CD4-positive, alpha-beta T cell treated with Interleukin-15 for 4 hours (primary cell): ENCODE results near the gene PNPLA8.
A peak's percentile ranks its signal among the peaks of the same experiment; 100 is the strongest.
"Not testable (repeated sequence)": the region's sequence is repeated elsewhere in the genome, so short reads cannot be mapped to it uniquely, and the experiment has no call there.

Source experiments
- DNase-seq: peaks from one replicate; pipeline ENCODE4 v3.0.0-alpha.2; 2020; ENCODE audit warnings: low spot score

PNPLA8 gene

GRCh38 chr7:108528183-108528712 lies 2.3 kb upstream of the PNPLA8 start:
- DNase-seq, result no peak

GRCh38 chr7:108526768-108527017 lies 758 bp upstream of the PNPLA8 start:
- no peak for DNase-seq

DNA sequence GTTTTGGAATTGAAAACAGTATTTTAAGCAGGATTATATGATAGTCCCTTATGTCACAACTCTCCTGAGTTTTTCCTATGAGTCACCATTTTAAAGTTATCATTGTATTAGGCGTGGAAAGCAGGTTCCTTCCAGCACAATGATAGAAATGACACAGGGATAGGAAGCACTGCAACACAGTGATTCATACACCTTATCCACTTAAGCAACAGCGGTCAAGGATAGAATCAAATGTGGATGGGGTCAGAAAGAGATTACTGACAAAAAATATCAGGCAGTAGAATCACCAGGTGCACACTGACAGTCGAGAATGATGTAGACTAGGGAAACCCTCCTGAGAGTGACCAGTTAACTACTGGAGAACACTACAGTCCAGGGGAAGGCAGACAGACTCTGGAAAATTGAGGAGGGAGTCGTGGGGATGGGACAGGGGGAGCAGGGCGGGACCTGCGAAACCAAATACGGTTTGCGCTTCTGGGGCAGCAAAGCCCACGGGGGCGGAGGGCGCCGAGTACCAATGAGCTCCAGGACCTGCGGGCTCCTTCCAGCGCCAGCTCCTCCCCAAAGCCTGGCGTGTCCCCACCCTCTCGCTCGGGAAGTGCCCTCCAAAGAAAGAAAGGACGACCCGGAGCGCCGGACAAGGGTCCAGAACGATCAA lies 479 bp downstream of the PNPLA8 start:
- DNase-seq, result peak; percentile 1

- DNase-seq, result no peak
These were observed 3.2 kb downstream of the PNPLA8 start for GRCh38 chr7:108522780-108523179.

GRCh38 chr7:108517951-108518350 lies 8.0 kb downstream of the PNPLA8 start:
- DNase-seq, result no peak

GRCh38 chr7:108515630-108516029 lies 10.3 kb downstream of the PNPLA8 start:
- DNase-seq, result no peak

GRCh38 chr7:108515013-108515412 lies 10.9 kb downstream of the PNPLA8 start:
- DNase-seq, result no peak

DNA sequence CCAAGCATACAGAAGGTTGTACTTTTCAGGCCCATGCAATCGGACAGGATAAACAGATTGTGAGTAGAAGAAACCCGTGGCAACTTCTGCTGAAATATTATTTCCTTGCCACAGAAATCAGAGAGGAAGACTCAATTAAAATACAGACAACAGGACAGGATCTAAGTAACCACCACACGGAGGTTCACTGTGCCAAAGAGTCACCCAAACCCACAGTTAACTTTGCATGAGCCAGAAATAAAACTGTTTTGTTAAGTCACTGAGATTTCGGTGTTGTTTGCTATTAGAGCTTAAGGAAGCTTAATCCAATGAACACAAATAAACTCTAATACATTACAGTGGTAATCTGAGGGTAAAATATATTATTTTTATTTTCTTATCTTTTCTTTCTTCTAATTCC lies 14.0 kb downstream of the PNPLA8 start:
- DNase-seq, result no peak

GRCh38 chr7:108504576-108504975 lies 21.4 kb downstream of the PNPLA8 start:
- DNase-seq, result not testable (repeated sequence)

DNA sequence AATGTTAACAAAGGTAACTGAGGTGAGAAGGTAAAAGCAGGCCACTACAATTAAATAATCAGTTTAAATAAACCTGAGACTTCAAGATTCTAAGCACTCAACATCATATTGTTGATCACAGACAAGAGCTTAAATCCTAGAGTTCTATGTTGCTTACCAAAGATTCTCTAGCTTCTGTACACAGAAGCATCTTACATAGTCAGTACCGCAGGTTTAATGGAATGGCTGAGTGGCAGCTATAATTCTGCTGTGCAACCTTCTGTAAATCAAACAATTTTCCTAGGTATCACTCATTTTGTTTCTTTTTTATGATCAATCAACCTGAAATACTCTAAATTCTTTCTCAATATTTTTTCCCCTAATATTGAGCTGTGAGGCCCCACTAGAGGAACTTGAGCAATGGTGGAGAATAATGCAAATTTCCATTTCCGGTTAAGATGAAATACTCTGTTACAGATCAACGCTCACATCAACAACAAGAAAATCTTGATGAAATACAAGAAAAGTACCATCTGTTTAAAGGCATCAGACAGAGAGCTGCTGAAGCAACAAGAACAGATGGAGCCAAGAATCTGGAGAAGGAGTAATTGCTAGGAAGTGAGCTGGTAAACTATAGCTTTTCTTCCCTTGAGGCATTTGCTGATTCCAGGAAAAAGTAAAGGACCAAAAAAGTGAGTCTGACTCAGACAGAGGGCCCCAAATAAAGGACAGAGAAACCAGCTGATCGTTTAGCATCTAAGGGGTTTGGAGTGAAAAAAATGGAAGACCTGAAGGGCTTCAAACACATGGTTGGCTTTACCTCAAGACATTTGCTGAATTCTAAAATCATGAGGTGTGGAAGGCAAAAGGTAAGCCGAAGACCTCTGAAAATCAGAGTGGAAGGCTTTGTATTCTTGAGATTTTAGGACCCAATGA lies 22.6 kb downstream of the PNPLA8 start:
- DNase-seq, result no peak

GRCh38 chr7:108499566-108499965 lies 26.4 kb downstream of the PNPLA8 start:
- no peak for DNase-seq

GRCh38 chr7:108498481-108498880 lies 27.5 kb downstream of the PNPLA8 start:
- DNase-seq, result no peak

GRCh38 chr7:108497082-108497725 lies 28.7 kb downstream of the PNPLA8 start:
- DNase-seq, result peak; percentile 56

DNA sequence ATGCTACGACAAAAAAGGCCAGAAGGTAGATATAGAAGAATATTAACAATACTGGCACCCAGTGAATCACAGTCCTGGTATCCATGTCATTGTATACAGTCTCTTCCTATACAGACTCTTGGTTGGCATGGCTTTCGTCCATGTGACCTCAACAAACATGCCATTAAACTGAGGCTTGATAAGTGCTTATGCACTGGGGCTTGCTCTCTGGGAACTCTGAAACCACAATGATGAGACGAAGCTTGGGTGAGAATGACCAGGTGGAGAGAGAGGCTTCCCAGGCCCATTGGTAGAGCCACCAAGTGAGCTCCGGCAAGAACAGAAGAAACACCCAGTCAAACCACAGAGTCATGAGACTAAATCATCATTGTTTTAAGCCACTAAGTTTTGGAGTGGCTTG lies 33.2 kb downstream of the PNPLA8 start:
- no peak for DNase-seq

DNA sequence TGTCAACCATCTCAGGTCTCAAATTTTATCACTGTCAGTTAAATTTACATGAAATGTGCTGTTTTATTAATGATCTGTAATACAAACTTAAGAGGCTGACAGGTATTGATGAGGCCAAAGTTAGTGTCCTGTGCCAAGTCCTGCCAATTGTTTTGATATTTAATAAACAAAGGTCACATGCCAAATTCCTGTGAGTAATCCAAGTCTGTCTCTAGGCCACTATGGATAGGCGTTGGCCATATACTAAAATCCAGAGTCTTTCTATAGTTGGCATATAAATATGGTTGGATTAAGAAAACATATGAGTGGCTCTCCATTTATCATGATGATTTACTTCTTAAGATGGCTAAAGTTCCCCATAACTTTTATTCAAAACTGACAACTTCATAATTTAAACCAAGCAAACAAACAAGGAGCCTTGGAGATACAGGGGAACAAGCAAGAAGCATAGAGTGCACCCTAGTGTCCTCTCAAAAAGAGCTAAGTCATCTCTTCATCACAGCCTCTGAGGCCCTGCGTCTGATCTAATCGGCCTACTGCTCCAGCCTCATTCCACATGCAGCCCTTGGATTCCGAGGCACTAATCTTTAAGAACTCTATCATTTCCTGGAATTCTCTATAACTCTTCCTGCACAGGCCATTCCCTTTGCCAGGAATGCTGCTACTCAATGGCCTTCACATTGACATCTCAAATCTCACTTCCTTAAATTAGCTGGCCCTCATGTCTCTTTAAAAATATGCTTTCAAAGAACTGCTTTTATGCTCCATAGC lies 37.0 kb downstream of the PNPLA8 start:
- no peak for DNase-seq

GRCh38 chr7:108487646-108488045 lies 38.3 kb downstream of the PNPLA8 start:
- no peak for DNase-seq

DNA sequence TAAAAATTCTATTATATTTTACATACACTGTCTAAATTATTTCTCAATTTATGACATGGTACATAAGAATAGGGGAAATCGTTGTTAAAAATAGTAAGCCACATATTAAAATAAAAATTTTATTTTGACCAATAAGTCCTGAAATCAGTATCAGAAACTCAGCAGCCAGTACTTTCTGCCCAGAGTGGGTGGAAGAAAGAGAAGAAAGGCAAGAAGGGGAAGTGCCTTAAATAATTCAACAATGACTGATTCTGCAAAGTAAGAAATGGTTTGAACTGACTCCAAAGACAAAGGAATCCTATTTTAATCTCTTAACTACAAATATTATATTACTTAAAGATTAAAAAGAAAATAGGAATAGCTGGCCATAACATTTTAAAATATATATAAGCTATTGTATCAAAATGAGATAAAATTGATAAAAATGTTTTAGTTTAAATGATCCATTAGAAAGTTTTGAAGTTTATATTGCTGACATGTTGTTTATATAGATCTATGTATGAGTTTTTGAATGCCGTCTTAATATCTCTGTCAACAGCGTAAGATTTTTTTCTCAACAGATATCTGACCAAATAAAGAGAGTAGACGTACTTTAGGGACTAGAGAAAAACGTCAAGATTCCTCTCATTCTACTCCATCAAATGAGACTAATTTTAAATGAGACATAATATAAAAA lies 39.5 kb downstream of the PNPLA8 start:
- no peak for DNase-seq

DNA sequence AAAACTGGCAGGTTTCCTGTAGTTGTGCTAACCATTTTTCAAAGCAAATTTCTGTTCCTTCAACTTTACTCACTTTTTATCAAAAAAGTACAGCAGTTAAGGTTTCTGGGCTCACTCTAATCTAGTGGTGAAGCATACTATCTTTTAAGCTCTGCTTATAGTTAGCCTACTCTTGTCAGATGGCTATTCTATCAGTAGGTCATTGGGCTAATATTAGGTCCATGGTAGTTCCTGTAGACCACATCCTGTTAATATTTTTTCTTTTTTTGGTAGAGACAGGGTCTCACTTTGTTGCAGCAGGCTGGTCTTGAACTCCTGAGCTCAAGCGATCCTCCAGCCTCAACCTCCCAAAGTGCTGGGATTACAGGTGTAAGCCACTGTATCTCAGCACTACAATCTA lies 41.8 kb downstream of the PNPLA8 start:
- DNase-seq, result no peak

DNA sequence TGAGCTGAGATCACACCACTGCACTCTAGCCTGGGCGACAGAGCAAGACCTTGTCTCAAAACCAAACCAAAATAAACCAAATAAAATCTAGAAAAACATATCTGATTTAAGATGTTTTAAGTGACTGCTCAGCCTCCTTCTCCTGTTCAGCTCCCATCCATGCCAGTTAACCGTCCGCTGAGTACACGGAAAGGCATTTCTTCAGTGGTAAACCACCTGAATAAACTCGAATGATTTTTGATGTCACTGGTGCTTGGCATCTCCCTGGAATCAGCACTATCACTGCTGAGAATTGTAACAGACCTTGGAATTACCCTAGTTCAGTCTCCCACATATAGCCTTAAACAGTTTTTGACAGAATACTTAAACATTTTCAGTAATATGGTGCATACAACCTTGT lies 45.6 kb downstream of the PNPLA8 start:
- DNase-seq, result no peak

GRCh38 chr7:108479751-108480150 lies 46.2 kb downstream of the PNPLA8 start:
- DNase-seq, result no peak

DNA sequence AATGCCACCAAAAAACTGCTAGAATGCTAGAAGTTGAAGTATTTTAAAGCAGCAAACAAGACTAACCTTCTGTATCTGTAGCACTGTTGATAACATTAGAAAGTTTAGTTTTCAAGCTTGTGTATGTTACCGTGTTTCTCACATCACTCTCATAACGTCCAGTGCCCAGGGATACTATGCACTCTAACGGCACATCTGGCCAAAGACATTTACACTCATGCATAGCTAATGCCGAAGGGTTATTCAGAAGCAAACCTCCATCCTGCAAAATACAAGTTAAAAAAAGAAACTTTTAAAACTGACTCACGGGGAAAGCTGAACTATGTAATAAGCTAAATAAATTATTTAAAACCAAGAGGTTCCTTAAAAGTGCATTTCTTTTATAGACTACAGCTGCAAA lies 46.8 kb downstream of the PNPLA8 start:
- DNase-seq, result no peak

DNA sequence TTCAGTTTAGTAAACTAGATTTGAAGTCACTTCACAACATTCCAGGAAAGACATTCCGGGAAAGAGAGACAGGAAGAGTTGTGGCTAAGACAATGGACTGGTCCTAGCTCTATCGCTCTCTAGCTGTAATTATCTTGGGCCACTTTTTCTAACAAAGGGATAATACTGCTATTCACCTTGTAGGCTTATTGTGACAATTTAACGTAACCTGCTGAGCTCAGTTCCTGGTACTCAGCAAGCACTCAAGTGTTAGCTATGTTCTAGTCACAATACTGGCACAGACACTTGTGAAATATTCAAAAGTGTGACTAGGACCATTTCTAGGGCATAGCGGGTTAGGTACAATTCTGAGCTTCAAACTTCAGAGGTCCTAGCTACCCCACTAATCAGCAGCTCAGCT lies 57.7 kb downstream of the PNPLA8 start:
- no peak for DNase-seq
